HEK293 (cell line): ENCODE results near the gene CCDC85C.
A peak's percentile ranks its signal among the peaks of the same experiment; 100 is the strongest.

Source experiments
- BCL11A ChIP-seq: fragments of 450-650 bp; formaldehyde crosslinking; IDR thresholded peaks from 2 replicates; pipeline ENCODE4 v1.5.1; 2016; ENCODE audit warnings: low read depth, missing biosample characterization, missing genetic modification characterization
- KLF10 ChIP-seq: fragments of 450-650 bp; IDR thresholded peaks from 2 replicates; pipeline ENCODE4 v1.5.1; 2018; ENCODE audit warnings: missing biosample characterization, mild to moderate bottlenecking, missing genetic modification characterization
- KLF8 ChIP-seq: fragments of 450-650 bp; formaldehyde crosslinking; IDR thresholded peaks from 2 replicates; pipeline ENCODE4 v1.5.1; 2016; ENCODE audit warnings: missing biosample characterization, missing genetic modification characterization
- PRDM10 ChIP-seq: fragments of 450-650 bp; formaldehyde crosslinking; IDR thresholded peaks from 2 replicates; pipeline ENCODE4 v1.5.1; 2016; ENCODE audit warnings: missing biosample characterization, missing genetic modification characterization
- SETDB1 ChIP-seq: IDR thresholded peaks from one replicate; pipeline ENCODE4 v1.6.1; 2017; ENCODE audit warnings: mild to moderate bottlenecking, low read length, moderate library complexity, mixed read lengths; ENCODE audit not compliant: insufficient read length
- SP7 ChIP-seq: fragments of 450-650 bp; formaldehyde crosslinking; IDR thresholded peaks from 2 replicates; pipeline ENCODE4 v1.5.1; 2016; ENCODE audit warnings: missing biosample characterization, missing genetic modification characterization
- ZBTB7A ChIP-seq: fragments of 450-650 bp; formaldehyde crosslinking; IDR thresholded peaks from 2 replicates; pipeline ENCODE4 v1.5.1; 2016; ENCODE audit warnings: low read depth, missing biosample characterization, missing genetic modification characterization
- ZFHX2 ChIP-seq: fragments of 450-650 bp; formaldehyde crosslinking; conservative IDR thresholded peaks from 2 replicates; pipeline ENCODE4 v1.5.1; 2016; ENCODE audit warnings: missing biosample characterization, missing genetic modification characterization
- ZFP3 ChIP-seq: fragments of 450-650 bp; formaldehyde crosslinking; IDR thresholded peaks from 2 replicates; pipeline ENCODE4 v1.5.1; 2016; ENCODE audit warnings: low read depth, missing biosample characterization, missing genetic modification characterization
- ZFP37 ChIP-seq: fragments of 450-650 bp; formaldehyde crosslinking; IDR thresholded peaks from 2 replicates; pipeline ENCODE4 v1.5.1; 2016; ENCODE audit warnings: missing biosample characterization, missing genetic modification characterization
- ZFP69B ChIP-seq: fragments of 450-650 bp; formaldehyde crosslinking; IDR thresholded peaks from 2 replicates; pipeline ENCODE4 v1.5.1; 2016; ENCODE audit warnings: missing biosample characterization, missing genetic modification characterization
- ZNF10 ChIP-seq: fragments of 450-650 bp; formaldehyde crosslinking; IDR thresholded peaks from 2 replicates; pipeline ENCODE4 v1.5.1; 2017; ENCODE audit warnings: missing biosample characterization, missing genetic modification characterization
- ZNF19 ChIP-seq: fragments of 450-650 bp; formaldehyde crosslinking; IDR thresholded peaks from 2 replicates; pipeline ENCODE4; 2016; ENCODE audit warnings: missing biosample characterization, missing genetic modification characterization, low read depth
- ZNF202 ChIP-seq: fragments of 450-650 bp; formaldehyde crosslinking; IDR thresholded peaks from 2 replicates; pipeline ENCODE4 v1.5.1; 2016; ENCODE audit warnings: missing biosample characterization, missing genetic modification characterization, borderline replicate concordance
- ZNF248 ChIP-seq: fragments of 450-650 bp; formaldehyde crosslinking; IDR thresholded peaks from 2 replicates; pipeline ENCODE4 v1.5.1; 2017; ENCODE audit warnings: missing biosample characterization, missing genetic modification characterization
- ZNF274 ChIP-seq, 2 experiments: fragments of 200-500 bp in 1 of 2; fragments of 450-650 bp in 1 of 2; sonication (Bioruptor generic) in 1 of 2; formaldehyde crosslinking in 1 of 2; IDR thresholded peaks; 2 replicates each; pipeline versions ENCODE4 v1.5.1 to v1.6.1; 2014 to 2016; ENCODE audit warnings: borderline replicate concordance in 1 of 2, inconsistent platforms in 1 of 2, low read length in 1 of 2, missing biosample characterization in 1 of 2, missing genetic modification characterization in 1 of 2
- ZNF362 ChIP-seq: fragments of 450-650 bp; formaldehyde crosslinking; IDR thresholded peaks from 2 replicates; pipeline ENCODE4 v1.5.1; 2016; ENCODE audit warnings: missing biosample characterization, missing genetic modification characterization
- ZNF394 ChIP-seq: fragments of 450-650 bp; formaldehyde crosslinking; IDR thresholded peaks from 2 replicates; pipeline ENCODE4 v1.5.1; 2016; ENCODE audit warnings: missing biosample characterization, missing genetic modification characterization, mild to moderate bottlenecking, moderate library complexity, borderline replicate concordance
- ZNF473 ChIP-seq: fragments of 450-650 bp; formaldehyde crosslinking; IDR thresholded peaks from 2 replicates; pipeline ENCODE4 v1.5.1; 2017; ENCODE audit warnings: missing biosample characterization, missing genetic modification characterization
- ZNF521 ChIP-seq: fragments of 450-650 bp; formaldehyde crosslinking; IDR thresholded peaks from 2 replicates; pipeline ENCODE4 v1.5.1; 2017; ENCODE audit warnings: missing biosample characterization, mild to moderate bottlenecking, missing genetic modification characterization
- ZNF529 ChIP-seq: fragments of 450-650 bp; formaldehyde crosslinking; IDR thresholded peaks from 2 replicates; pipeline ENCODE4 v1.5.1; 2017; ENCODE audit warnings: missing genetic modification characterization, missing biosample characterization; ENCODE audit not compliant: insufficient replicate concordance
- ZNF585B ChIP-seq: fragments of 450-650 bp; formaldehyde crosslinking; IDR thresholded peaks from 2 replicates; pipeline ENCODE4 v1.5.1; 2016; ENCODE audit warnings: missing biosample characterization, missing genetic modification characterization
- ZNF670 ChIP-seq: fragments of 450-650 bp; formaldehyde crosslinking; IDR thresholded peaks from 2 replicates; pipeline ENCODE4 v1.5.1; 2016; ENCODE audit warnings: missing biosample characterization, missing genetic modification characterization, low read depth
- ZNF701 ChIP-seq: fragments of 450-650 bp; formaldehyde crosslinking; IDR thresholded peaks from 2 replicates; pipeline ENCODE4 v1.5.1; 2016; ENCODE audit warnings: missing biosample characterization, missing genetic modification characterization
- ZNF707 ChIP-seq: fragments of 450-650 bp; formaldehyde crosslinking; IDR thresholded peaks from 2 replicates; pipeline ENCODE4 v1.5.1; 2016; ENCODE audit warnings: missing biosample characterization, missing genetic modification characterization
- ZNF843 ChIP-seq: fragments of 450-650 bp; formaldehyde crosslinking; IDR thresholded peaks from 2 replicates; pipeline ENCODE4 v1.5.1; 2016; ENCODE audit warnings: missing biosample characterization, missing genetic modification characterization
- TF ChIP-seq, protein P1 (sequence below): fragments of 450-650 bp; formaldehyde crosslinking; IDR thresholded peaks from 2 replicates; pipeline ENCODE4 v1.5.1; 2016; ENCODE audit warnings: missing biosample characterization, missing genetic modification characterization
- TF ChIP-seq, protein P2 (sequence below): fragments of 450-650 bp; formaldehyde crosslinking; IDR thresholded peaks from 2 replicates; pipeline ENCODE4 v1.5.1; 2016; ENCODE audit warnings: missing biosample characterization, missing genetic modification characterization
- TF ChIP-seq, protein P3 (sequence below): fragments of 450-650 bp; formaldehyde crosslinking; IDR thresholded peaks from 2 replicates; pipeline ENCODE4 v1.5.1; 2016; ENCODE audit warnings: missing biosample characterization, missing genetic modification characterization

CCDC85C gene

DNA sequence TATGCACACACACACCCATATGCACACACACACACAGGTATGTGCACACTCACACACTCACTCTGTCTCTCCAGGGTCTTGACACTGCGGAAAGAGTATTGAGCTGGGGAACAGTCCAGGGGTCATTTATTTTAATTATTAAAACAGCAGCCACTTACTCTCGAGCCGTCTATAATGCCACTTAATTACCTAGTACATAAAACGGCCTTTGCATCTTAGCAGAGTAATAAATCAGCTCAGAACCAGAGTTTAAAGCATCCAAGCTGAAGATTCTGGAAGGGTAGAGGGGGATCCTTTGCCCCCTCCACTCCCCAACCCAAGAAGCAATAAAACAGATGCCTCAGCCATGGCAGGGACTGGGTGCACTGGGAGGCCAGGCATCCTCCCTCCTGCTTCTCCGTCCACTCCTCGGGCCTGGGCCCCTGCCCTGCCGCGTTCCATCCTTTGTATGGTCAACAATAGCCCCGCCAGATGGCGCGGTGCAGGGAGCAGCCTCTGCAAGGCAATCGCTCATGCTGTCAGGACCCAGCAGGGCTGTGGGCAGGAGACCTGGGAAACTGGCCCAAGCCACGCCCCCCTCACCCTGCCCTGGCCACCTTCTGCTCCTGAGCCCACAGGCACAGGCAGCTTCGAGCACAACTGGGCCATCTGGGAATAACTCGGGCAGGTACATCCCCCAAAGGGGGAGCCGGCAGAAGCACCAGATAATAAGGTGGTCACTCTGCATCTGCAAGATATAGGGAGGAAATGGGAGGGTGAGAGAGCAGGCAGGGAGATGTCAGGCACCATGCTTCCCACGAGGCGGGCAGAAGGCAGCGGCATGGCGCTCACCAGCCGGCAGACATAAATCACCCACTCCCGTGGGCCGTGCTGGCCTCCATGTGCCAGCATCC is 40.9 kb downstream of the CCDC85C start (continued):
- TF ChIP-seq, protein P1, sequence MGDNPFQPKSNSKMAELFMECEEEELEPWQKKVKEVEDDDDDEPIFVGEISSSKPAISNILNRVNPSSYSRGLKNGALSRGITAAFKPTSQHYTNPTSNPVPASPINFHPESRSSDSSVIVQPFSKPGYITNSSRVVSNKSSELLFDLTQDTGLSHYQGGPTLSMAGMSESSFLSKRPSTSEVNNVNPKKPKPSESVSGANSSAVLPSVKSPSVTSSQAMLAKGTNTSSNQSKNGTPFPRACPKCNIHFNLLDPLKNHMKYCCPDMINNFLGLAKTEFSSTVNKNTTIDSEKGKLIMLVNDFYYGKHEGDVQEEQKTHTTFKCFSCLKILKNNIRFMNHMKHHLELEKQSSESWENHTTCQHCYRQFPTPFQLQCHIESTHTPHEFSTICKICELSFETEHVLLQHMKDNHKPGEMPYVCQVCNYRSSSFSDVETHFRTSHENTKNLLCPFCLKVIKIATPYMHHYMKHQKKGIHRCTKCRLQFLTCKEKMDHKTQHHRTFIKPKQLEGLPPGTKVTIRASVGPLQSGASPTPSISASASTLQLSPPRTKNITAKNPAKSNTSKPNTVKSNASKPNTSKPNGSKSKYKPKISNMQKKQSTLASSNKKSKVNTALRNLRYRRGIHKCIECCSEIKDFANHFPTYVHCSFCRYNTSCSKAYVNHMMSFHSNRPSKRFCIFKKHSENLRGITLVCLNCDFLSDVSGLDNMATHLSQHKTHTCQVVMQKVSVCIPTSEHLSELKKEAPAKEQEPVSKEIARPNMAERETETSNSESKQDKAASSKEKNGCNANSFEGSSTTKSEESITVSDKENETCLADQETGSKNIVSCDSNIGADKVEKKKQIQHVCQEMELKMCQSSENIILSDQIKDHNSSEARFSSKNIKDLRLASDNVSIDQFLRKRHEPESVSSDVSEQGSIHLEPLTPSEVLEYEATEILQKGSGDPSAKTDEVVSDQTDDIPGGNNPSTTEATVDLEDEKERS (tag by site-specific recombination), result no peak
- no peak for TF ChIP-seq ZNF701
- no peak for TF ChIP-seq ZFP37 (tag by site-specific recombination)
- no peak for TF ChIP-seq ZNF521
- TF ChIP-seq ZNF843 (tag by site-specific recombination), result no peak
- no peak for TF ChIP-seq ZNF529 (tag by site-specific recombination)
- TF ChIP-seq, protein P2, sequence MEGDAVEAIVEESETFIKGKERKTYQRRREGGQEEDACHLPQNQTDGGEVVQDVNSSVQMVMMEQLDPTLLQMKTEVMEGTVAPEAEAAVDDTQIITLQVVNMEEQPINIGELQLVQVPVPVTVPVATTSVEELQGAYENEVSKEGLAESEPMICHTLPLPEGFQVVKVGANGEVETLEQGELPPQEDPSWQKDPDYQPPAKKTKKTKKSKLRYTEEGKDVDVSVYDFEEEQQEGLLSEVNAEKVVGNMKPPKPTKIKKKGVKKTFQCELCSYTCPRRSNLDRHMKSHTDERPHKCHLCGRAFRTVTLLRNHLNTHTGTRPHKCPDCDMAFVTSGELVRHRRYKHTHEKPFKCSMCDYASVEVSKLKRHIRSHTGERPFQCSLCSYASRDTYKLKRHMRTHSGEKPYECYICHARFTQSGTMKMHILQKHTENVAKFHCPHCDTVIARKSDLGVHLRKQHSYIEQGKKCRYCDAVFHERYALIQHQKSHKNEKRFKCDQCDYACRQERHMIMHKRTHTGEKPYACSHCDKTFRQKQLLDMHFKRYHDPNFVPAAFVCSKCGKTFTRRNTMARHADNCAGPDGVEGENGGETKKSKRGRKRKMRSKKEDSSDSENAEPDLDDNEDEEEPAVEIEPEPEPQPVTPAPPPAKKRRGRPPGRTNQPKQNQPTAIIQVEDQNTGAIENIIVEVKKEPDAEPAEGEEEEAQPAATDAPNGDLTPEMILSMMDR (tag by site-specific recombination), result peak; percentile 78
- no peak for TF ChIP-seq KLF8 (tag by site-specific recombination)
- no peak for TF ChIP-seq ZNF473 (tag by site-specific recombination)
- no peak for TF ChIP-seq KLF10 (tag by site-specific recombination)
- TF ChIP-seq ZNF19 (tag by site-specific recombination), result no peak
- TF ChIP-seq BCL11A (tag by site-specific recombination), result no peak; the same call in 1 of the 2 replicates
- peak; percentile 60 for TF ChIP-seq ZFHX2 (tag by site-specific recombination)
- no peak for TF ChIP-seq ZFP69B (tag by site-specific recombination)
- TF ChIP-seq, protein P3, sequence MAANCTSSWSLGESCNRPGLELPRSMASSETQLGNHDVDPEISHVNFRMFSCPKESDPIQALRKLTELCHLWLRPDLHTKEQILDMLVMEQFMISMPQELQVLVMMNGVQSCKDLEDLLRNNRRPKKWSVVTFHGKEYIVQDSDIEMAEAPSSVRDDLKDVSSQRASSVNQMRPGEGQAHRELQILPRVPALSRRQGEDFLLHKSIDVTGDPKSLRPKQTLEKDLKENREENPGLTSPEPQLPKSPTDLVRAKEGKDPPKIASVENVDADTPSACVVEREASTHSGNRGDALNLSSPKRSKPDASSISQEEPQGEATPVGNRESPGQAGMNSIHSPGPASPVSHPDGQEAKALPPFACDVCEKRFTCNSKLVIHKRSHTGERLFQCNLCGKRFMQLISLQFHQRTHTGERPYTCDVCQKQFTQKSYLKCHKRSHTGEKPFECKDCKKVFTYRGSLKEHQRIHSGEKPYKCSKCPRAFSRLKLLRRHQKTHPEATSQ (tag by site-specific recombination), result no peak
- no peak for TF ChIP-seq ZNF274 (IDR thresholded peaks at IDR 0.05; ENCODE audit: low read length)
- no peak for TF ChIP-seq ZNF274 (tag by site-specific recombination; IDR thresholded peaks at IDR 0.05; ENCODE audit: borderline replicate concordance)
- TF ChIP-seq ZBTB7A (tag by site-specific recombination), result no peak
- TF ChIP-seq ZNF585B (tag by site-specific recombination), result no peak
- TF ChIP-seq ZNF10 (tag by site-specific recombination), result no peak
- TF ChIP-seq PRDM10 (tag by site-specific recombination), result peak; percentile 78
- TF ChIP-seq ZNF202 (tag by site-specific recombination), result no peak
- TF ChIP-seq ZNF394 (tag by site-specific recombination), result 0 out of 2 replicates have a peak, but pooled peaks have one; percentile 26
- TF ChIP-seq SP7 (tag by site-specific recombination), result peak; percentile 65
- no peak for TF ChIP-seq ZNF248 (tag by site-specific recombination)
- no peak for TF ChIP-seq SETDB1
- TF ChIP-seq ZFP3 (tag by site-specific recombination), result no peak
- TF ChIP-seq ZNF707 (tag by site-specific recombination), result no peak
- TF ChIP-seq ZNF362 (tag by site-specific recombination), result no peak
- no peak for TF ChIP-seq ZNF670 (tag by site-specific recombination)
